HG02970 (cell line): ENCODE data around the gene GAST.

Experiments
- ATAC-seq: cut with Tn5 transposase; IDR thresholded peaks from one replicate; pipeline ENCODE4 v1.9.1; 2021; ENCODE audit warnings: mild to moderate bottlenecking, moderate library complexity, moderate number of reproducible peaks; ENCODE audit not compliant: unreplicated experiment, low FRiP score

The GAST gene

DNA sequence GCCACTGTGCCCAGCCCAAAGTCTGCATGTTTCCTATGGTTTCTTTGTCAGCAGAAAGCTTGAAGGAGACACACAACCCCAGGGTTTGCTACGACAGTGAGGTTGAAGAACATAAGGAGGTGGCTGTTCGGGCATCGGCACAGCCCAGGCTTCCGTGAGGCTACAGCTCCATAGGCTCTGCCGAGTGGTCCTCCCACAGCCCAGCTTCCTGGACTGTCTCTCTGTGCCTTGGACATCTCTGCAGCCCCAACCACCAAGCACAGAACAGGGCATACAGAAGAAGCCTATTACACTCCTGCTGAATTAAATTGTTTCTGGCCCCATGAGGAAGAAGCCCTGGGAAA is 25.5 kb downstream of the GAST start:
- ATAC-seq = no peak

DNA sequence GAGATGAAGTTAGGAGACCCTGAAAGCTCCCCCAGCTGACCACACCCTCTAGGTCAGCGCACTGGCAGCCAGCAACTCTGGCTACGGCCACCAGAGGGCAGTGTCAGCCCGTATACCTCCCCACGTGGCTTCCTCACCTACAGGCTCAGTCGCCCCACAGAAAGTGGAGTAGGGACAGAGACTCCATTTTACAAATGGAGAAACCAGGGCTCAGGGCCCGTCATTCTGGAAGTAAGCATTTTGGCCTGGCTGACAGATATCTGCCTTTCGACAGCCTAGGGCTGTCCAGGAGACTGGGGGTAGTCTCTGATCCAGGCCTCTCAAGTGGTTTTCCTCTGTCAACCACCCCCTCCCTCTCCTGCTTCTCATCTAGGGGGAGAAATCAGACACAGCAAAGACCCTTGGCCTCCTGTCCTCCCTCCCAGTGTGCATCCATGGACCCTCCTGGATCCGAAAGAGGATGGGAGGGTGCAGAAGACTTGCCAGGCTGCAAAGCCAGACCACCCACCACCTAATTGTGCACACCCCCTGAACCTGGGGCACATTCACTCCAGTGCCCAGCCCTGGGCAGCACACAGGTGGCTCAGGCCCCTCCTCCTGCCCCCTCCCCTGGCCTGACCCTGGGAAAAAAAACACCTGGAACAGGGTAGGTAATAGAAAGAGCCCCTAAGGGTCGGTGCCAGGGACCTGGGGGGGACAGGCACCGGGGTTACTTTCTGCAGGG is 26.1 kb downstream of the GAST start:
- no peak for ATAC-seq

DNA sequence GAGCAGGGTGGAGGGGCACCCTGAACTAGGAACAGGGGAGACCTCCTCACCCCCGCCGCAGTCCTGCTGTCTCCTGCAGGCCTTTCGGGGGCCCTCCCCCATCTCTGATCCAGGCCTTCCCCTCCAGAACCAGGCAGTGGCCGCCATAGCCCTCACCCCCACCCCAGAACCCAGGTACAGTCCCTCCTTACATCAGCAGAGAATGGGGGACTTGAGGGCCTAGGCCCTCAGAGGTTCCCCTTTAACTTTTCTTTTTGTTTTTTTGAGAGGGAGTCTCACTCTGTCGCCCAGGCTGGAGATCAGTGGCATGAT is 26.6 kb downstream of the GAST start:
- no peak for ATAC-seq

DNA sequence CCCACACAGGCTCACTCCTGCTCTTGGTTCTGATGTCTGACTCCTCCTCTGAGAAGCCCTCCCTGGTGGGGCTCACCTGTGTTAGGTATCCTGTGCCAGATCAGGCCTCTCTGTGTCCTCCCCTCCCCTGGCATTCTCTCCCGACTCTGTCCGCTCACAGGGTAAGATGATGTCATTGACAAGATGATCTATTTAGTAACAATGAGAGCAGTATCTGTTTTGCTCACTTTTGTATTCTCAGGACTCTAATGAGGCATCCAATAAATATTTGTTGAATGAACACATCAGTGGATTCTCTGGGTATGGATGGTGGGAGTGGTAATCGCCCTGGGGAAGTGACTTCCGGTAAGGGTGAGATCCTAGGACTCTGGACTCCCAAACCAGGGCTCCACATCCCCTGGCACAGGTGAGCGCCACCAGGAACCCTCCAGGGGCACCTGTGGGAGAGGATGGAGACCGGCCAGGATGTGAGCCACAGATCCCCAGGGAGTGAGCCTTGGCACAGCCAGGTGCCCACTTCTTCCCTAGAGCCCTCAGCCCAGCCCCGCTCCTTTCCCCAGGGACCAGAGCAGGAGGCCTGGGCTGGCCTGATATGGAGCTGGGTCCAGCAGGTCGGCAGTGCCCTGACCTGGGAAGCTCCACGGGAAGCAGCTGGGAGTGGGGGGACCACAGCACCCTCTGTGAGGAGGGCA is 27.7 kb downstream of the GAST start:
- ATAC-seq = no peak

DNA sequence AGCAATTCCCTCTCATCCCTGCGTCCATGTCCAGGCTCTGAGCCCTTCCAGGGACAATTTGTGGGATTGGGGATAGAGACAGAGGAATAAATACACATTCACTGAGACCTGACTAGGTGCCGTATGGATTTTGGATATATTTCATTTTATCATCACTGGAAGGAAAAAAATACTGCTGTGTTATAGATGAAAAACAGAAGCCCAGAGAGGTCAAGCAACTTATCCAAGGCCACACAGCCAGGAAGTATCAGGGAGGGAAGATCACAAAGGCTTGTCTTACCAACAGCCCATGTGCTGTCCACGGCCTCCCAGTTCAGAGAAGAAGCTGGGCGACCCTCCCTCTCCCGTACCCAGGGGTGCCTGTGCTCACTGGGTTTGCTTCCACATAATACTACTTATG is 28.4 kb downstream of the GAST start:
- ATAC-seq = no peak

DNA sequence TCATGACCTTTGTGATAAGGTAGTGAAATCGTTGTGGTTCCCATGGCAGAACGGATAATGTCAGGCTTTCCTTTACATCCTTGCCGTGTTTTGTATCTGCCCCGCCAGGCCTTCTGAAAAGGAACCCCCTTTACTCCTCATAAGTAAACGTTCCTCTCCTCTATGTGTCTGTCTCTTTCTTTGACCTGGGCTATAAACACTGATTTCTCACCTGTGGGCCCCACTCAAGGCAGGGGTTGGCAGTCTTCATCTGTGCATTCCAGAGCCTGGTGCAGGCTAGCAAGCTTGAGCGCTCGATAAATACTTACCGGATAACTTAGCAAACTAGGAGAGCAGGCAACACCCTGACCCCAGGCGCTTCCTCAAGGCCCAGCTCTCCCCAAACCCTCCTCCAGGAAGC is 29.6 kb downstream of the GAST start:
- ATAC-seq = no peak

DNA sequence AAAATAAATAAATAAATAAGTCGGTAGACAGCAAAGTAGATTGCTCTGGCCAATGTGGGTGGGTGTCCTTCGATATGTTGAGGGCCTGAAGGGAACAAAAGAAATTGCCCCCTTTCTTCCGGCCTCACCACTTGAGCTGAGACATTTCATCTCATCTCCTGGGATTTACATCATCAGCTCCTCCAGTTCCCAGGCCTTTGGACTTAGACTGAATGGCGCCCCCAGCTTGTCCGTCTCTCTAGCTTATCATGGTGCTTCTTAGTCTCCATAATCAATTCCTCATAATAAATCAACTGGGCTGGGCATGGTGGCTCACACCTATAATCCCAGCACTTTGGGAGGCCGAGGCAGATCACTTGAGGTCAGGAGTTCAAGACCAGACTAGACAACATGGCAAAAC is 36.1 kb downstream of the GAST start:
- no peak for ATAC-seq

DNA sequence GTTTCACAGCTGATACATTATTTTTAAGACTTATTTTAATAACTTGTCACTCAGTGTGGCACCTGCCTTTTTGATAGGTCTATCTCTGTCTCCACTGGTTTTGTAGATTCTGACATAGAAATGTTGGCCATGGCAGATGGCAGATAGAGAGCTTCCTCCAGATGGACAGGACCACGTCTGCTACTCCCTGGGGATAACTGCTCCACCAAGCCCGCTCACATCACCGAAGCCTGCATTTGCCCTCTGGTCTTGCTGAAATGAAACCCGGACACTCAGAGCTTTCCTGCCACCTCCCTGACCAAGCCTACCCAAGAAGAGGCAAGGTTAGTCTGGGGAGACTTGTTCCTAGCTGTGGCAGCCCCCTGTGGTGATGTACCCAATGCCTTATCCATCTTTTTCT is 38.7 kb downstream of the GAST start:
- no peak for ATAC-seq

DNA sequence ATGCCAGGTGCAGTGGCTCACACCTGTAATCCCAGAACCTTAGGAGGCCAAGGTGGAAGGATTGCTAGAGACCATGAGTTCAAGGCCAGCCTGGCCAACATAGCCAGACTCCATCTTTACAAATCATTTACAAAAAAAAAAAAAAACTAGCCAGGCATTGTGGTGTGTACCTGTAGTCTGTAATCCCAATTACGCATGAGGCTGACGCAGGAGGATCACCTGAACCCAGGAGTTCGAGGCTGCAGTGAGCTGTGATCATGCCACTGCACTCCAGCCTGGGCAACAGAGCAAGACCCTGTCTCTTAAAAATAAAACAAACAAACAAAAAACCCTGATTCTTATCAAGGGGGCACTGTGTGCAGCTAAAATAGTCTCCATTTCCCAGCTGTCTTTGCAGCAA is 39.2 kb downstream of the GAST start:
- ATAC-seq = no peak

DNA sequence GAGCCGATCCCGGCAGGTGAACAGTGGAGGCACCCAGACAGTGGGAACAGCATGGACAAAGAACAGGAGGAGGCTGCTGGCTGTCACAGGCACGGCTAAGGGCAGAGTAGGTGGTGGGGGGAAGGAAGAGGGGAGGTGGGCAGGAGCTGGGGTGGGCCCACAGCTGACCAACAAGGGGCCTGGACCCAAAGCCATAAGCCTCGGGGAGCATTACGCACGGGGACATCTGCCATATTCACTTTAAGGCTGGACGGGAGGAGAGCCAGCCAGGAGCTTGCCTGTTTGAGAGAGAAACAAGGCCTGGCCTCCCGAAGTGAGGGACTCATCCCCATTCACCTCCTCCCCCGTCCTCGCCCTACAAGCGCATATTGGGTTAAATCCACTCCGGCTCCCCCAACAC is 41.9 kb downstream of the GAST start:
- no peak for ATAC-seq

DNA sequence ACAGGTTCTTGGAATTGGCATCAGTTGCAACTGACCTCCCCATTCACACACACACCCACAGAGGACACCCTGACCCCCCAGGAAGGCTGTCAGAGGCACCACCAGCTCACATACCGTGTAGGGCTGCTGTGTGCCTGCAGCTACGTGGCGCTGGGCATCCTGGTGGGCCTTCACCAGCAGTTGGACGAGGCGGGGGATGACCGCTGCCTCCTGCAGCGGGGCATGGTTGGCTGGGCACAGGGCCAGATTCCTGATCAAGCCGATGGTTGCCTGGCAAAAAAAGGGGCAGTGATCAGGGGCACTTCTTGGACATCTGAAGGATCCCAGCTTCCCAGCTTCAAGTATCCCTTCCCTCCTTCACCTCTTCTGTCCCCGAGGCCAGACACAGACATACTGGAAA is 46.5 kb downstream of the GAST start:
- ATAC-seq = no peak

DNA sequence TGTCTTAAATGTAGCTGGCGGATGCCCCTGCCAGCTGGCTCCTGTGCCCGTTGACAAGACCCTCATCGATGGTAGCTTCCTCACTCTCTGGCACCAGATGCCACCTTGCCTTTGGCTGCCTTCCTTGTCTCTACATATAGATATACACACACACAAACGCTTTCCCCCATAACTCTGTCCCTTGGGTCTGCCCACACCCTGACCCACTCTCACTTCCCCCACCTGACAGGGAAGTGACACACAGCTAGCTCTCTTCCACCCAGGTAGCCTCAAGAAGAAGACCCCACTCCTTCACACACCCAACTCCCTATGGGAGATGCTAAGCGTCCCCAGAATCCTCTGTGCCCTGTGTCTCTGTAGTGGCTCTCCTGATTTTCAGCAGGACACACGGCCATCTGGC is 48.7 kb downstream of the GAST start:
- ATAC-seq = no peak

DNA sequence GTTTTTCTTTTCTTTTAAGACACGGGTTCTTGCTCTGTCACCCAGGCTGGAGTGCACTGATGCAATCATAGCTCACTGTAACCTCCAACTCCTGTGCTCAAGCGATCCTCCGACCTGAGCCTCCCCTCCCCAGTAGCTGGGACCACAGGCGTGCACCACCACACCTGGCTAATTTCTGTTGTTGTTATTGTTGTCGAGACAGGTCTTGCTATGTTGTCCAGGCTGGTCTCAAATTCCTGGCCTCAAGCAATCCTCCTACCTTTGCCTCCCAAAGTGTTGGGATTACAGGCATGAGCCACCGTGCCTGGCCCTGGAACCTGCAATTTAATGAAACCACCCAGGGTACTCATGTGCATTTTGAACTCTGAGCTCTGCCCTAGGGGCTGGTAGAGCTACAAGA is 50.3 kb downstream of the GAST start:
- no peak for ATAC-seq

DNA sequence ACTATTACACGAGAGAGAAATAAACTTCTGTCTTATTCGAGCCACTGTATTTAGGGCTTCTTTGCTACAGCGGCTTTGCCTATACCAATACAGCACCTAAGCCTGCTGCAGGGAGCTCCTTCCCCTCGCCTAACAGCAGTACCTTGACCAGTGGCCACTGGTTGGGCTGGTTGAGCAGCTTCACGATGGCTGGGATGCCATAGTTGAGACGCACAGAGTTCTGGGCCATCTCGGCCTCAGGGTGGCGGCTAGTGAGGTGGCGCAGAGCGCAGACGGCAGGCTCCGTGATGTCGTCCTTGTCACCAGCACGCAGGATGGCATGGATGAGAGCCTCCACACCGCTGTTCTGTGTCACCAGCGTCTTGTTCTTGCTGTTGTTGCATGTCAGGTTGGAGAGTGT is 50.7 kb downstream of the GAST start:
- no peak for ATAC-seq

DNA sequence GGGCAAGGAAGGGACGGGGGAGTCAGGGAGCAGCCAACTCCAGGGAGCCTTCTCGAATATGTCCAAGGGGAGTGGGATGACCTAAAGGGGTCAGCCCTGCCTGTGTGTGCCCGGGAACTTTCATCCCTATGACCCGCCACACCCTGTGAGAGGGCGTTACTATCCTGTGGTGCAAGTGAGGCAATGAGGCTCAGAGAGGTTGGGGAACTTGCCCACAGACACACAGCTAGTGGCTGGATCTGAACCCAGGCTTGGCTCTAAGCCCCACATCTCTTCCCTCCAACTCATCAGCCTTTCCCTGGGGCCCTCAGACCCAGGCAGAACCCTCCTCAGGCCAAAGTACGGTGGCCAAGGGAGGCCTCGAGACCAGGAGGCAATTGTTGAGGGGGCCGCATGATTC is 51.2 kb downstream of the GAST start:
- ATAC-seq = no peak
